ENCODE measurements around the gene HHAT. TPM values are rescaled to one million over a fixed set of nuclear protein-coding genes. Genes with fewer than 3 reads are reported as not detected.

Gene HHAT
- total and polyA plus RNA-seq, 4 donors: 1.2 to 11.3 (median 3.8) TPM

- DNase-seq: no peak
- H3K9me3 ChIP-seq (ENCODE audit: control insufficient read depth in 4 of 4, insufficient read depth in 3 of 4, low read length in 3 of 4): no peaks in the 10 kb centered on the region
- no peak for ATAC-seq (ENCODE audit: insufficient read depth, low FRiP score)
- H3K9ac ChIP-seq (ENCODE audit: insufficient read depth in 1 of 2, low read length in 2 of 2): no peak overlapping the region
- no peaks in the 10 kb centered on the region for H3K36me3 ChIP-seq (ENCODE audit: control insufficient read depth in 4 of 4, insufficient read depth in 4 of 4, low read length in 4 of 4)
- no peak for TF ChIP-seq CTCF (IDR thresholded peaks at IDR 0.05; ENCODE audit: control extremely low read depth, extremely low read depth)
- no peak overlapping the region for H3K4me3 ChIP-seq
- no peak overlapping the region for H3K27ac ChIP-seq (ENCODE audit: low read depth in 1 of 2, low read length in 1 of 2)
- no peaks in the 10 kb centered on the region for H3K27me3 ChIP-seq (ENCODE audit: control insufficient read depth in 3 of 3, insufficient read depth in 3 of 3, low read length in 2 of 3)
- H3K4me1 ChIP-seq (ENCODE audit: control insufficient read depth in 5 of 5, insufficient read depth in 5 of 5, low read length in 5 of 5): peaks cover 0 to 3% (median 0%) of the 10 kb centered on the region in 5 donors
These were observed 299.1 kb downstream of the HHAT start for GRCh38 chr1:210627755-210628154.

GRCh38 chr1:210629276-210629675, 300.6 kb downstream of the HHAT start:
- ATAC-seq (ENCODE audit: insufficient read depth, low FRiP score) (no peak), DNase-seq (no peak)
- Histone ChIP-seq H3K9me3 (ENCODE audit: control insufficient read depth in 4 of 4, insufficient read depth in 3 of 4, low read length in 3 of 4) (peaks cover 0 to 2% (median 0%) of the 10 kb centered on the region in 4 donors), H3K27ac (ENCODE audit: low read depth in 1 of 2, low read length in 1 of 2) (no peak overlapping the region), H3K27me3 (ENCODE audit: control insufficient read depth in 3 of 3, insufficient read depth in 3 of 3, low read length in 2 of 3) (no peaks in the 10 kb centered on the region), H3K36me3 (ENCODE audit: control insufficient read depth in 4 of 4, insufficient read depth in 4 of 4, low read length in 4 of 4) (no peaks in the 10 kb centered on the region), H3K4me1 (ENCODE audit: control insufficient read depth in 5 of 5, insufficient read depth in 5 of 5, low read length in 5 of 5) (peaks cover 0 to 4% (median 0%) of the 10 kb centered on the region in 5 donors), H3K4me3 (no peak overlapping the region), H3K9ac (ENCODE audit: insufficient read depth in 1 of 2, low read length in 2 of 2) (no peak overlapping the region)
- WGBS, 2 donors: 83 to 92% methylated on average over 2 of the region's 2 CpGs
- TF ChIP-seq CTCF (IDR thresholded peaks at IDR 0.05; ENCODE audit: control extremely low read depth, extremely low read depth): no peak

- WGBS, 2 donors: 87 to 90% methylated on average over 3 of the region's 3 CpGs
- H3K4me3 ChIP-seq: no peak overlapping the region
- H3K27ac ChIP-seq (ENCODE audit: low read depth in 1 of 2, low read length in 1 of 2): no peak overlapping the region
- ATAC-seq (ENCODE audit: insufficient read depth, low FRiP score) (no peak), DNase-seq (no peak)
- peaks cover 0 to 8% (median 0%) of the 10 kb centered on the region in 5 donors for H3K4me1 ChIP-seq (ENCODE audit: control insufficient read depth in 5 of 5, insufficient read depth in 5 of 5, low read length in 5 of 5)
- no peaks in the 10 kb centered on the region for H3K36me3 ChIP-seq (ENCODE audit: control insufficient read depth in 4 of 4, insufficient read depth in 4 of 4, low read length in 4 of 4)
- H3K27me3 ChIP-seq (ENCODE audit: control insufficient read depth in 3 of 3, insufficient read depth in 3 of 3, low read length in 2 of 3): no peaks in the 10 kb centered on the region
- no peak for TF ChIP-seq CTCF (IDR thresholded peaks at IDR 0.05; ENCODE audit: control extremely low read depth, extremely low read depth)
- H3K9me3 ChIP-seq (ENCODE audit: control insufficient read depth in 4 of 4, insufficient read depth in 3 of 4, low read length in 3 of 4): peaks cover 0 to 2% (median 0%) of the 10 kb centered on the region in 4 donors
- no peak overlapping the region for H3K9ac ChIP-seq (ENCODE audit: insufficient read depth in 1 of 2, low read length in 2 of 2)
These were observed 302.7 kb downstream of the HHAT start for GRCh38 chr1:210631399-210631798.

- Histone ChIP-seq H3K4me1 (ENCODE audit: control insufficient read depth in 5 of 5, insufficient read depth in 5 of 5, low read length in 5 of 5) (peaks cover 0 to 5% (median 0%) of the 10 kb centered on the region in 5 donors), H3K36me3 (ENCODE audit: control insufficient read depth in 4 of 4, insufficient read depth in 4 of 4, low read length in 4 of 4) (no peaks in the 10 kb centered on the region), H3K9ac (ENCODE audit: insufficient read depth in 1 of 2, low read length in 2 of 2) (no peak overlapping the region), H3K27ac (ENCODE audit: low read depth in 1 of 2, low read length in 1 of 2) (no peak overlapping the region), H3K27me3 (ENCODE audit: control insufficient read depth in 3 of 3, insufficient read depth in 3 of 3, low read length in 2 of 3) (no peaks in the 10 kb centered on the region), H3K4me3 (no peak overlapping the region), H3K9me3 (ENCODE audit: control insufficient read depth in 4 of 4, insufficient read depth in 3 of 4, low read length in 3 of 4) (peaks cover 0 to 2% (median 0%) of the 10 kb centered on the region in 4 donors)
- DNase-seq: no peak
- no peak for ATAC-seq (ENCODE audit: insufficient read depth, low FRiP score)
- TF ChIP-seq CTCF (IDR thresholded peaks at IDR 0.05; ENCODE audit: control extremely low read depth, extremely low read depth): no peak
- WGBS, 2 donors: 90 to 94% methylated on average over 3 of the region's 3 CpGs
These were observed 304.4 kb downstream of the HHAT start for GRCh38 chr1:210633140-210633539.
